Neural cell (in vitro differentiated cells): Measurements from ENCODE around the gene KCNS1.

ENCODE experiments used
- SMC3 ChIP-seq: fragments of 450-650 bp; conservative IDR thresholded peaks from 2 replicates; pipeline ENCODE4 v1.6.1; 2014; ENCODE audit warnings: antibody characterized with exemption, mild to moderate bottlenecking, moderate library complexity; ENCODE audit not compliant: poor library complexity
- TF ChIP-seq, protein P1 (sequence below): fragments of 450-650 bp; IDR thresholded peaks from 2 replicates; pipeline ENCODE4 v1.5.1; 2014; ENCODE audit warnings: antibody characterized with exemption, mild to moderate bottlenecking, moderate library complexity; ENCODE audit not compliant: poor library complexity, severe bottlenecking

DNA sequence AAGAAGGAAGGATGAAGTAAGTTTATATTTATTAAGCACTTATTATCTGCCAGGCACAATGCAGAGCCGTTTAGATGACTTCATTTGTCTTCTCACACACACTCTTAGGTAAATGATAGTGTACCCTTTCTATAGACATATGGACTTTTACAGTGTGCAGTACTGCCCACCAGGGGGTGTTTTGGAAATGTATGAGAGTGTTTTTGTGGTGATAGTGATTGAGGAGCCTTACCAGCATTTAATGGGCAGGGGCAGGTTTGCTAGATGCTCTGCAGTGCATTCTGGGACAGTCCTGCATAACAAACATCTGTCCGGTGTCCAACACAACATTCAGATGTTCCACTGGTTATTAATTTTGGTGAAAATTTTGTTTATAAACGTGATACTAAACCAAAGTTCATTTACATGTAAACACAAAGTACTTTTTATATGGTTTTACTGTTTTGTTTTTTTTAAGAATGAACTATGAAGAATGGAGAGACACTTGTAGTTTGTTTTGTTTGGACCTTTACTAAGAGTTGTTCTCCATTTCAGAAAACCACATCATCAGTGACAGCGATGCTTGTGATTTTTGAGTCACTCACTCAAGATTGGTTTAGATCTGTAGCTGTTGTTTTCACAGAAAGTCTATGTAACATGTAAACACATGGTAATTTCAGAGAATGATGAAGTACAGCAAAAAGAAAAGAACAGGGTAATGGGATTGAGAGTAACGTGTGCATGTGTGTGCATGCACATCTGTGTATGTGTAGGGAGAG lies 19.9 kb downstream of the KCNS1 start:
- TF ChIP-seq, protein P1, sequence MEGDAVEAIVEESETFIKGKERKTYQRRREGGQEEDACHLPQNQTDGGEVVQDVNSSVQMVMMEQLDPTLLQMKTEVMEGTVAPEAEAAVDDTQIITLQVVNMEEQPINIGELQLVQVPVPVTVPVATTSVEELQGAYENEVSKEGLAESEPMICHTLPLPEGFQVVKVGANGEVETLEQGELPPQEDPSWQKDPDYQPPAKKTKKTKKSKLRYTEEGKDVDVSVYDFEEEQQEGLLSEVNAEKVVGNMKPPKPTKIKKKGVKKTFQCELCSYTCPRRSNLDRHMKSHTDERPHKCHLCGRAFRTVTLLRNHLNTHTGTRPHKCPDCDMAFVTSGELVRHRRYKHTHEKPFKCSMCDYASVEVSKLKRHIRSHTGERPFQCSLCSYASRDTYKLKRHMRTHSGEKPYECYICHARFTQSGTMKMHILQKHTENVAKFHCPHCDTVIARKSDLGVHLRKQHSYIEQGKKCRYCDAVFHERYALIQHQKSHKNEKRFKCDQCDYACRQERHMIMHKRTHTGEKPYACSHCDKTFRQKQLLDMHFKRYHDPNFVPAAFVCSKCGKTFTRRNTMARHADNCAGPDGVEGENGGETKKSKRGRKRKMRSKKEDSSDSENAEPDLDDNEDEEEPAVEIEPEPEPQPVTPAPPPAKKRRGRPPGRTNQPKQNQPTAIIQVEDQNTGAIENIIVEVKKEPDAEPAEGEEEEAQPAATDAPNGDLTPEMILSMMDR = peak; percentile 11
- TF ChIP-seq SMC3 = no peak
